Measurements from ENCODE around the gene RPL5.

Gene RPL5

GRCh38 chr1:92883297-92883696 lies 51.5 kb downstream of the RPL5 start:
- Histone ChIP-seq H3K9me3 (ENCODE audit: control insufficient read depth, low read depth, low read length) (no peaks in the 10 kb centered on the region), H3K27me3 (ENCODE audit: control insufficient read depth, insufficient read depth, low read length) (no peaks in the 10 kb centered on the region), H3K4me1 (ENCODE audit: control insufficient read depth, low read depth, low read length) (no peaks in the 10 kb centered on the region), H3K27ac (ENCODE audit: low read length) (no peak overlapping the region), H3K36me3 (ENCODE audit: control insufficient read depth, low read depth, low read length) (no peaks in the 10 kb centered on the region), H3K9ac (ENCODE audit: low read length) (no peak overlapping the region), H3K4me3 (ENCODE audit: low read length) (no peak overlapping the region)

GRCh38 chr1:92884195-92884594 lies 52.4 kb downstream of the RPL5 start:
- H3K27ac ChIP-seq (ENCODE audit: low read length), result no peak overlapping the region
- H3K4me1 ChIP-seq (ENCODE audit: control insufficient read depth, low read depth, low read length), result no peaks in the 10 kb centered on the region
- H3K9me3 ChIP-seq (ENCODE audit: control insufficient read depth, low read depth, low read length), result peaks cover 2% of the 10 kb centered on the region
- no peak overlapping the region for H3K4me3 ChIP-seq (ENCODE audit: low read length)
- H3K9ac ChIP-seq (ENCODE audit: low read length), result no peak overlapping the region
- no peaks in the 10 kb centered on the region for H3K27me3 ChIP-seq (ENCODE audit: control insufficient read depth, insufficient read depth, low read length)
- H3K36me3 ChIP-seq (ENCODE audit: control insufficient read depth, low read depth, low read length), result no peaks in the 10 kb centered on the region

GRCh38 chr1:92886886-92887419 lies 55.1 kb downstream of the RPL5 start:
- Histone ChIP-seq H3K4me3 (ENCODE audit: low read length) (no peak overlapping the region), H3K9me3 (ENCODE audit: control insufficient read depth, low read depth, low read length) (peaks cover 3% of the 10 kb centered on the region), H3K36me3 (ENCODE audit: control insufficient read depth, low read depth, low read length) (no peaks in the 10 kb centered on the region), H3K27ac (ENCODE audit: low read length) (no peak overlapping the region), H3K4me1 (ENCODE audit: control insufficient read depth, low read depth, low read length) (no peaks in the 10 kb centered on the region), H3K27me3 (ENCODE audit: control insufficient read depth, insufficient read depth, low read length) (no peaks in the 10 kb centered on the region), H3K9ac (ENCODE audit: low read length) (no peak overlapping the region)

GRCh38 chr1:92887465-92887864 lies 55.6 kb downstream of the RPL5 start:
- Histone ChIP-seq H3K9ac (ENCODE audit: low read length) (no peak overlapping the region), H3K27me3 (ENCODE audit: control insufficient read depth, insufficient read depth, low read length) (no peaks in the 10 kb centered on the region), H3K4me1 (ENCODE audit: control insufficient read depth, low read depth, low read length) (no peaks in the 10 kb centered on the region), H3K9me3 (ENCODE audit: control insufficient read depth, low read depth, low read length) (peaks cover 3% of the 10 kb centered on the region), H3K27ac (ENCODE audit: low read length) (no peak overlapping the region), H3K4me3 (ENCODE audit: low read length) (no peak overlapping the region), H3K36me3 (ENCODE audit: control insufficient read depth, low read depth, low read length) (no peaks in the 10 kb centered on the region)
